ENCODE measurements around the gene MRGPRX1. TPM values are rescaled to one million over a fixed set of nuclear protein-coding genes. Genes with fewer than 3 reads are reported as not detected.
"Not testable (repeated sequence)": the region's sequence is repeated elsewhere in the genome, so short reads cannot be mapped to it uniquely, and the experiment has no call there.

Gene MRGPRX1
- total RNA-seq, 2 donors from 2014 or later, result not detected

GRCh38 chr11:18925426-18925825 lies 13.8 kb downstream of the MRGPRX1 start:
- not testable (repeated sequence) for H3K27me3 Mint-ChIP-seq; H3K4me1 Mint-ChIP-seq; ATAC-seq; H3K4me3 Mint-ChIP-seq; H3K36me3 Mint-ChIP-seq (ENCODE audit: low read depth); H3K9me3 ChIP-seq (ENCODE audit: control insufficient read depth, low read length, poor library complexity, severe bottlenecking); DNase-seq; H3K27ac Mint-ChIP-seq

- H3K27me3 Mint-ChIP-seq, result peaks cover 66% of the 10 kb centered on the region
- H3K9me3 ChIP-seq (ENCODE audit: control insufficient read depth, low read length, poor library complexity, severe bottlenecking), result no peaks in the 10 kb centered on the region
- ATAC-seq, result no peak
- no peak overlapping the region for H3K4me3 Mint-ChIP-seq
- H3K36me3 Mint-ChIP-seq (ENCODE audit: low read depth), result no peaks in the 10 kb centered on the region
- DNase-seq, result no peak
- H3K4me1 Mint-ChIP-seq, result no peaks in the 10 kb centered on the region
- H3K27ac Mint-ChIP-seq, result no peak overlapping the region
These were observed 26.3 kb downstream of the MRGPRX1 start for GRCh38 chr11:18912883-18913282.

GRCh38 chr11:18907391-18907790 lies 31.8 kb downstream of the MRGPRX1 start:
- Mint-ChIP-seq H3K27ac (no peak overlapping the region), H3K36me3 (ENCODE audit: low read depth) (no peaks in the 10 kb centered on the region), H3K27me3 (peaks cover 55% of the 10 kb centered on the region), H3K4me1 (no peaks in the 10 kb centered on the region), H3K4me3 (no peak overlapping the region)
- ATAC-seq (no peak), DNase-seq (no peak)
- no peaks in the 10 kb centered on the region for H3K9me3 ChIP-seq (ENCODE audit: control insufficient read depth, low read length, poor library complexity, severe bottlenecking)

- H3K9me3 ChIP-seq (ENCODE audit: control insufficient read depth, low read length, poor library complexity, severe bottlenecking); H3K27ac Mint-ChIP-seq; H3K36me3 Mint-ChIP-seq (ENCODE audit: low read depth); H3K4me3 Mint-ChIP-seq; ATAC-seq; H3K4me1 Mint-ChIP-seq; DNase-seq: not testable (repeated sequence)
- peaks cover 35% of the 10 kb centered on the region for H3K27me3 Mint-ChIP-seq
These were observed 38.6 kb downstream of the MRGPRX1 start for GRCh38 chr11:18900637-18901036.

GRCh38 chr11:18900151-18900611 lies 39.0 kb downstream of the MRGPRX1 start:
- H3K4me1 Mint-ChIP-seq; H3K36me3 Mint-ChIP-seq (ENCODE audit: low read depth); H3K27ac Mint-ChIP-seq; H3K4me3 Mint-ChIP-seq; ATAC-seq; H3K9me3 ChIP-seq (ENCODE audit: control insufficient read depth, low read length, poor library complexity, severe bottlenecking); DNase-seq: not testable (repeated sequence)
- peaks cover 32% of the 10 kb centered on the region for H3K27me3 Mint-ChIP-seq

- not testable (repeated sequence) for H3K27ac Mint-ChIP-seq; H3K9me3 ChIP-seq (ENCODE audit: control insufficient read depth, low read length, poor library complexity, severe bottlenecking); H3K4me3 Mint-ChIP-seq; H3K4me1 Mint-ChIP-seq; H3K36me3 Mint-ChIP-seq (ENCODE audit: low read depth); DNase-seq; ATAC-seq
- H3K27me3 Mint-ChIP-seq, result peaks cover 29% of the 10 kb centered on the region
These were observed 47.5 kb downstream of the MRGPRX1 start for GRCh38 chr11:18891712-18892111.

- ATAC-seq (no peak), DNase-seq (no peak)
- Mint-ChIP-seq H3K4me1 (no peaks in the 10 kb centered on the region), H3K27me3 (peaks cover 36% of the 10 kb centered on the region), H3K36me3 (ENCODE audit: low read depth) (no peaks in the 10 kb centered on the region), H3K4me3 (no peak overlapping the region), H3K27ac (no peak overlapping the region)
- no peaks in the 10 kb centered on the region for H3K9me3 ChIP-seq (ENCODE audit: control insufficient read depth, low read length, poor library complexity, severe bottlenecking)
These were observed 48.6 kb downstream of the MRGPRX1 start for GRCh38 chr11:18890615-18891014.

Other genes with a start within 250 kb of the MRGPRX1 start
- 1 to 10 TPM; 5.4 to 6.1 TPM for gene TMEM86A, start 240.6 kb downstream of the MRGPRX1 start, total RNA-seq
- gene IGSF22, start 213.2 kb downstream of the MRGPRX1 start, total RNA-seq, result 1 to 10 TPM; 2.0 to 9.4 TPM
- gene PTPN5, start 147.6 kb downstream of the MRGPRX1 start, total RNA-seq, result not detected
- not detected for gene MRGPRX2, start 121.3 kb upstream of the MRGPRX1 start, total RNA-seq
- 10 to 100 TPM in 1 of 2 donors, 1 to 10 TPM in 1; 7.3 to 13.3 TPM for gene ZDHHC13, start 177.8 kb upstream of the MRGPRX1 start, total RNA-seq